GM18873 (cell line): ENCODE results near the gene NPAS2.

Source experiments
- ATAC-seq: cut with Tn5 transposase; IDR thresholded peaks from one replicate; pipeline ENCODE4 v1.9.1; 2021; ENCODE audit warnings: mild to moderate bottlenecking, moderate library complexity, moderate number of reproducible peaks; ENCODE audit not compliant: unreplicated experiment, low FRiP score

NPAS2 gene

GRCh38 chr2:101032084-101032776 is 212.3 kb downstream of the NPAS2 start:
- no peak for ATAC-seq

GRCh38 chr2:101036562-101036961 is 216.6 kb downstream of the NPAS2 start:
- ATAC-seq = no peak

GRCh38 chr2:101037161-101037755 is 217.3 kb downstream of the NPAS2 start:
- ATAC-seq = no peak

- no peak for ATAC-seq
Observed at GRCh38 chr2:101038455-101039255, 218.7 kb downstream of the NPAS2 start.

GRCh38 chr2:101040072-101040471 is 220.1 kb downstream of the NPAS2 start:
- ATAC-seq = no peak

- ATAC-seq = no peak
Observed at GRCh38 chr2:101040761-101041160, 220.8 kb downstream of the NPAS2 start.

- ATAC-seq = no peak
Observed at GRCh38 chr2:101041413-101041812, 221.5 kb downstream of the NPAS2 start.

GRCh38 chr2:101045330-101045729 is 225.4 kb downstream of the NPAS2 start:
- ATAC-seq = no peak
